Astrocyte (in vitro differentiated cells and primary cell): ENCODE data around the gene HNF1A. TPM values are rescaled to one million over a fixed set of nuclear protein-coding genes. Genes with fewer than 3 reads are reported as not detected.

Experiments
- DNase-seq: peaks from one replicate; pipeline ENCODE4 v3.0.0-alpha.2; 2010; ENCODE audit warnings: low read depth
- FAIRE-seq: peaks from 2 replicates; lab custom pipeline; 2011; peaks lifted over from hg19 to GRCh38; lab: Jason Lieb, UNC
- H2AFZ ChIP-seq: 2 replicates; pipeline ENCODE4 v1.6.0; 2012; ENCODE audit warnings: low read depth, low read length, inconsistent platforms
- H3K27ac ChIP-seq: 2 replicates; pipeline ENCODE4 v1.5.1; 2011; ENCODE audit warnings: low read depth, low read length, inconsistent platforms
- H3K27me3 ChIP-seq: 2 replicates; pipeline ENCODE4 v1.6.0; 2011; ENCODE audit warnings: low read length, inconsistent platforms; ENCODE audit not compliant: insufficient read depth
- H3K36me3 ChIP-seq: 2 replicates; pipeline ENCODE4 v1.5.1; 2011; ENCODE audit warnings: low read length, inconsistent platforms; ENCODE audit not compliant: insufficient read depth
- H3K4me1 ChIP-seq: 2 replicates; pipeline ENCODE4 v1.5.1; 2011; ENCODE audit warnings: low read length, inconsistent platforms; ENCODE audit not compliant: insufficient read depth
- H3K4me2 ChIP-seq: 2 replicates; pipeline ENCODE4 v1.6.0; 2012; ENCODE audit warnings: low read length, inconsistent platforms
- H3K4me3 ChIP-seq: 2 replicates; pipeline ENCODE4 v1.5.1; 2011; ENCODE audit warnings: low read depth, mild to moderate bottlenecking, low read length, inconsistent platforms; ENCODE audit not compliant: insufficient read depth
- H3K79me2 ChIP-seq: 2 replicates; pipeline ENCODE4 v1.6.0; 2012; ENCODE audit warnings: mild to moderate bottlenecking, low read length, inconsistent platforms; ENCODE audit not compliant: insufficient read depth
- H3K9ac ChIP-seq: 2 replicates; pipeline ENCODE4 v1.6.0; 2012; ENCODE audit warnings: mild to moderate bottlenecking, low read length, inconsistent platforms
- H3K9me3 ChIP-seq: 2 replicates; pipeline ENCODE4 v1.5.1; 2012; ENCODE audit warnings: low read depth, mild to moderate bottlenecking, low read length, inconsistent platforms; ENCODE audit not compliant: insufficient read depth
- H4K20me1 ChIP-seq: 2 replicates; pipeline ENCODE4 v1.6.0; 2012; ENCODE audit warnings: low read length, inconsistent platforms; ENCODE audit not compliant: insufficient read depth
- H3K27ac Mint-ChIP-seq: one replicate; pipeline ENCODE4 v1.8.0; 2021; ENCODE audit warnings: mild to moderate bottlenecking, mixed read lengths; ENCODE audit not compliant: unreplicated experiment
- H3K27me3 Mint-ChIP-seq: one replicate; pipeline ENCODE4 v1.8.0; 2021; ENCODE audit warnings: low read depth, mixed read lengths; ENCODE audit not compliant: unreplicated experiment
- H3K36me3 Mint-ChIP-seq: one replicate; pipeline ENCODE4 v1.8.0; 2021; ENCODE audit warnings: low read depth, mixed read lengths; ENCODE audit not compliant: unreplicated experiment
- H3K4me1 Mint-ChIP-seq: one replicate; pipeline ENCODE4 v1.8.0; 2021; ENCODE audit warnings: low read depth, mixed read lengths; ENCODE audit not compliant: unreplicated experiment
- H3K4me3 Mint-ChIP-seq: one replicate; pipeline ENCODE4 v1.8.0; 2021; ENCODE audit warnings: mild to moderate bottlenecking, moderate library complexity, mixed read lengths; ENCODE audit not compliant: unreplicated experiment
- H3K9me3 Mint-ChIP-seq: one replicate; pipeline ENCODE4 v1.8.0; 2021; ENCODE audit warnings: mild to moderate bottlenecking, mixed read lengths; ENCODE audit not compliant: unreplicated experiment
- CTCF ChIP-seq: IDR thresholded peaks from 2 replicates; pipeline ENCODE4 v1.5.1; 2011; ENCODE audit warnings: low read depth, mild to moderate bottlenecking, inconsistent platforms, low read length, moderate library complexity; ENCODE audit not compliant: insufficient read depth
- EZH2 ChIP-seq: IDR thresholded peaks from 2 replicates; pipeline ENCODE4 v1.6.1; 2012; ENCODE audit warnings: mild to moderate bottlenecking, low read length, inconsistent platforms; ENCODE audit not compliant: insufficient read depth
- total RNA-seq: library from RNA; stranded (reverse); gene quantifications from 2 replicates; pipeline ENCODE4 v1.2.1, GENCODE V29; 2021

HNF1A gene
- total RNA-seq, 1 donor from 2014 or later: not detected

GRCh38 chr12:120997448-120997847 lies 19.1 kb downstream of the HNF1A start:
- Mint-ChIP-seq H3K4me1 (peaks cover 2% of the 10 kb centered on the region), H3K27ac (no peak overlapping the region)

DNA sequence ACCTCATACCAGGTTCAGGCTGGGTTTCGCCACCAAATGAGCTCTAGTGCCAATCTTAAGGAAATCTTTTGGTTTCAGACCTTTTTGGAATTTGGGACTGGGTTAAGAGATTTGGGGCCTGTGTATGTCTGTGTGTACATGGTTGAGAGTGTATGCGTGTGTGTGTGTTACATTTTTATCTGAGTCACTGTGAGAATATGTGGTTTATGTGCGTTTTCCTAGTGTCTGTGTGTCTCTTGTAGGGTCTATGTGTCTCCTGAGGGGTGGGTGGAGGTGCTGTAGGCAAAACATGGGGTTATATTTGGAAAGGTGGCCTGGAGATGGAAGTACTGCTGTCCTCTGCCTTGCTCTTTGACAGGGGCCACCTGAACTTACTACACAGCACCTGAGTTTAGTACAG lies 20.1 kb downstream of the HNF1A start:
- Histone ChIP-seq H3K9me3 (no peaks in the 10 kb centered on the region), H2AFZ (no peak overlapping the region), H3K79me2 (no peaks in the 10 kb centered on the region), H3K27ac (no peak overlapping the region), H3K36me3 (peaks cover 3% of the 10 kb centered on the region), H3K9ac (no peak overlapping the region), H3K4me3 (no peak overlapping the region), H3K4me2 (no peak overlapping the region), H3K27me3 (peaks cover 3% of the 10 kb centered on the region), H3K4me1 (no peaks in the 10 kb centered on the region), H4K20me1 (no peaks in the 10 kb centered on the region)
- H3K27ac Mint-ChIP-seq: no peak overlapping the region
- TF ChIP-seq CTCF (no peak), EZH2 (no peak)
- peaks cover 22% of the 10 kb centered on the region for H3K27me3 Mint-ChIP-seq
- peaks cover 2% of the 10 kb centered on the region for H3K4me1 Mint-ChIP-seq
- H3K9me3 Mint-ChIP-seq: peaks cover 9% of the 10 kb centered on the region
- DNase-seq (no peak), FAIRE-seq (no peak)
- H3K36me3 Mint-ChIP-seq: peaks cover 10% of the 10 kb centered on the region
- H3K4me3 Mint-ChIP-seq: no peak overlapping the region

More at GRCh38 chr12:120997448-120997847, 19.1 kb downstream of the HNF1A start:
- no peaks in the 10 kb centered on the region for H3K79me2 ChIP-seq
- no peak for TF ChIP-seq CTCF
- TF ChIP-seq EZH2: no peak
- no peak overlapping the region for H2AFZ ChIP-seq
- no peak overlapping the region for H3K9ac ChIP-seq
- H3K36me3 ChIP-seq: no peaks in the 10 kb centered on the region
- no peak overlapping the region for H3K27ac ChIP-seq
- no peak overlapping the region for H3K4me3 Mint-ChIP-seq
- H4K20me1 ChIP-seq: no peaks in the 10 kb centered on the region
- H3K4me3 ChIP-seq: no peak overlapping the region
- peaks cover 9% of the 10 kb centered on the region for H3K9me3 Mint-ChIP-seq
- H3K27me3 Mint-ChIP-seq: peaks cover 28% of the 10 kb centered on the region
- no peak for DNase-seq
- no peak for FAIRE-seq
- peaks cover 5% of the 10 kb centered on the region for H3K36me3 Mint-ChIP-seq
- H3K27me3 ChIP-seq: peaks cover 8% of the 10 kb centered on the region
- no peaks in the 10 kb centered on the region for H3K9me3 ChIP-seq
- no peaks in the 10 kb centered on the region for H3K4me1 ChIP-seq
- no peak overlapping the region for H3K4me2 ChIP-seq

DNA sequence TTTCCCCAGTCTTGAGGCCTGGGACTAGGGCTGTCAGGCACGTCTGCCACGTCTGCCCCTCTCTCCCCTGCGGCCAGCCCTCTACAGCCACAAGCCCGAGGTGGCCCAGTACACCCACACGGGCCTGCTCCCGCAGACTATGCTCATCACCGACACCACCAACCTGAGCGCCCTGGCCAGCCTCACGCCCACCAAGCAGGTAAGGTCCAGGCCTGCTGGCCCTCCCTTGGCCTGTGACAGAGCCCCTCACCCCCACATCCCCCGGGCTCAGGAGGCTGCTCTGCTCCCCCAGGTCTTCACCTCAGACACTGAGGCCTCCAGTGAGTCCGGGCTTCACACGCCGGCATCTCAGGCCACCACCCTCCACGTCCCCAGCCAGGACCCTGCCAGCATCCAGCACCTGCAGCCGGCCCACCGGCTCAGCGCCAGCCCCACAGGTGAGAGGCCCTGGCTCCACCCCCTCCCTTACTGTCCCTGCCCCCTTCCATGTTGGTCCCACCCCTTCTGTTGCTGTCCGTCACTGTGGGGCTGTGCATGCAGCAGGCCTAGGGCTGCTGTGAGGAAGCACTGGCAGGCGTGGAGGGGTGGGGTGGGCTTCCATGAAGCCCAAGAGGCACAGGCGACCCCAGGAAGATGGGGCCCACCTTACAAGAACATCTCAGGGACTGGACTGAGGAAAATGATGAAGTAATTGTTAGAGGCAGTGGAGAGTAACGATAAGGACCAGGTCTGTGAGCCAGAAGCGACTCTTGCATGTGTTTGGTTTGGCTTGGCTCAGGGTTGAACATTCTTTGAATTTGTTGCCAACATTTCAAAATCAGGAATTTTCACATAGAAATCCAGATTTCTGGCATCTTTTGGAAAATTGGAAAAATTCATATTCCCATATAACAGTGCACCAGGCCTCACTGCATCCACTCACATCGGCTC lies 21.1 kb downstream of the HNF1A start:
- H3K4me2 ChIP-seq: no peak overlapping the region
- H3K27ac Mint-ChIP-seq: no peak overlapping the region

More for the DNA sequence above, 21.1 kb downstream of the HNF1A start:
- no peaks in the 10 kb centered on the region for H3K79me2 ChIP-seq
- no peak overlapping the region for H3K9ac ChIP-seq
- H3K36me3 Mint-ChIP-seq: peaks cover 14% of the 10 kb centered on the region
- no peaks in the 10 kb centered on the region for H3K27me3 ChIP-seq
- peaks cover 2% of the 10 kb centered on the region for H3K4me1 Mint-ChIP-seq
- no peaks in the 10 kb centered on the region for H3K9me3 ChIP-seq
- H3K27ac ChIP-seq: no peak overlapping the region
- H3K9me3 Mint-ChIP-seq: peaks cover 9% of the 10 kb centered on the region
- FAIRE-seq: no peak
- no peaks in the 10 kb centered on the region for H4K20me1 ChIP-seq
- peak; percentile 40 for DNase-seq
- H3K4me3 Mint-ChIP-seq: no peak overlapping the region
- H3K27me3 Mint-ChIP-seq: peaks cover 17% of the 10 kb centered on the region
- no peak overlapping the region for H3K4me3 ChIP-seq
- no peak overlapping the region for H2AFZ ChIP-seq
- no peaks in the 10 kb centered on the region for H3K4me1 ChIP-seq
- H3K36me3 ChIP-seq: peaks cover 4% of the 10 kb centered on the region
- TF ChIP-seq CTCF: no peak
- no peak for TF ChIP-seq EZH2
